HFFc6 (cell line): Measurements from ENCODE around the gene GPX5. TPM values are rescaled to one million over a fixed set of nuclear protein-coding genes. Genes with fewer than 3 reads are reported as not detected.

ENCODE experiments used
- DNase-seq: peaks from one replicate; pipeline ENCODE4 v3.0.0-alpha.2; 2018
- H3K27ac Mint-ChIP-seq: 2 replicates; pipeline ENCODE4 v1.8.0; 2020; ENCODE audit warnings: mild to moderate bottlenecking, mixed read lengths
- H3K27me3 Mint-ChIP-seq: 2 replicates; pipeline ENCODE4 v1.8.0; 2021; ENCODE audit warnings: mild to moderate bottlenecking, moderate library complexity, mixed read lengths; ENCODE audit not compliant: insufficient read depth
- H3K36me3 Mint-ChIP-seq: 2 replicates; pipeline ENCODE4 v1.8.0; 2021; ENCODE audit warnings: low read depth, mixed read lengths
- H3K4me1 Mint-ChIP-seq: 2 replicates; pipeline ENCODE4 v1.8.0; 2020; ENCODE audit warnings: low read depth, mixed read lengths
- H3K4me3 Mint-ChIP-seq: 2 replicates; pipeline ENCODE4 v1.8.0; 2020; ENCODE audit warnings: mild to moderate bottlenecking, moderate library complexity, mixed read lengths
- H3K9me3 Mint-ChIP-seq: 2 replicates; pipeline ENCODE4 v1.8.0; 2020; ENCODE audit warnings: mild to moderate bottlenecking, mixed read lengths
- total RNA-seq, 6 experiments: library from RNA; stranded (reverse); fragmentation: NEBNext Ultra II Directional; extraction: Animal tissue kit (Norgen Biotek cat#: 25700); gene quantifications; 2 replicates in 1 of 6; 3 replicates in 5 of 6; pipeline ENCODE4 v1.2.3, GENCODE V29; 2021
- TF ChIP-seq, protein P1 (sequence below): fragments of 200-600 bp; sonication (generic); IDR thresholded peaks from 2 replicates; pipeline ENCODE4 v1.5.0; 2021; ENCODE audit warnings: antibody characterized with exemption, mild to moderate bottlenecking

GPX5 gene
- total RNA-seq, 6 experiments from 2014 or later = not detected

DNA sequence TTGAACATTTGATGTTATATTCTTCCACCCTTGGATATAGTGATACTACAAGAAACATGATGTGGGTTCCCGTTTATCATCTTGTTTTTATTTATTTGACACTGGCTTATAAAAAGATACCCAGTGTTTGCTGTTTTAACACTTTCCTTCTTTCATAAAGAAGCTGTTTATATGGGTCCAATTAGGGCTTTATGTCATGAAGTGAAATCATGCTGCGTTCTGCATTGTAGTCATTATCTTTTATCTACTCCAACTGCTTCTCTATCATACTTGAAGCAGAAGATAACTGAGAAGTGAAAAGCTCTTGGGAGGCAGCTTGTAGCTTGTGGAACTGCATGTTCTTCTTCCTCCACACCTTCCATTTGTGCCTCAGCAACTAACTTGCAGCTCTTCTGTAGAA lies 57.8 kb downstream of the GPX5 start:
- H3K4me3 Mint-ChIP-seq = no peak overlapping the region

More for the DNA sequence above, 57.8 kb downstream of the GPX5 start:
- Mint-ChIP-seq H3K27me3 (peaks cover 3% of the 10 kb centered on the region; the same call in 1 of the 2 replicates), H3K9me3 (no peaks in the 10 kb centered on the region), H3K36me3 (no peaks in the 10 kb centered on the region), H3K27ac (no peak overlapping the region), H3K4me1 (peaks cover 32% of the 10 kb centered on the region)
- TF ChIP-seq, protein P1, sequence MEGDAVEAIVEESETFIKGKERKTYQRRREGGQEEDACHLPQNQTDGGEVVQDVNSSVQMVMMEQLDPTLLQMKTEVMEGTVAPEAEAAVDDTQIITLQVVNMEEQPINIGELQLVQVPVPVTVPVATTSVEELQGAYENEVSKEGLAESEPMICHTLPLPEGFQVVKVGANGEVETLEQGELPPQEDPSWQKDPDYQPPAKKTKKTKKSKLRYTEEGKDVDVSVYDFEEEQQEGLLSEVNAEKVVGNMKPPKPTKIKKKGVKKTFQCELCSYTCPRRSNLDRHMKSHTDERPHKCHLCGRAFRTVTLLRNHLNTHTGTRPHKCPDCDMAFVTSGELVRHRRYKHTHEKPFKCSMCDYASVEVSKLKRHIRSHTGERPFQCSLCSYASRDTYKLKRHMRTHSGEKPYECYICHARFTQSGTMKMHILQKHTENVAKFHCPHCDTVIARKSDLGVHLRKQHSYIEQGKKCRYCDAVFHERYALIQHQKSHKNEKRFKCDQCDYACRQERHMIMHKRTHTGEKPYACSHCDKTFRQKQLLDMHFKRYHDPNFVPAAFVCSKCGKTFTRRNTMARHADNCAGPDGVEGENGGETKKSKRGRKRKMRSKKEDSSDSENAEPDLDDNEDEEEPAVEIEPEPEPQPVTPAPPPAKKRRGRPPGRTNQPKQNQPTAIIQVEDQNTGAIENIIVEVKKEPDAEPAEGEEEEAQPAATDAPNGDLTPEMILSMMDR = no peak
- no peak for DNase-seq

Other genes with a start within 250 kb of the GPX5 start
- 1 to 10 TPM; 2.6 to 4.5 (median 4.1) TPM for gene PGBD1, start 244.3 kb upstream of the GPX5 start, total RNA-seq
- gene ZSCAN31, start 189.7 kb upstream of the GPX5 start, total RNA-seq = 1 to 10 TPM in 2 of 6 experiments, under 1 TPM in 4; 0.64 to 2.0 (median 0.95) TPM
- 1 to 10 TPM; 2.8 to 4.2 (median 3.6) TPM for gene ZKSCAN3, start 175.9 kb upstream of the GPX5 start, total RNA-seq
- gene ZSCAN12, start 126.1 kb upstream of the GPX5 start, total RNA-seq = 1 to 10 TPM; 2.4 to 3.1 (median 2.8) TPM
- 1 to 10 TPM in 4 of 6 experiments, under 1 TPM in 2; 0.48 to 1.5 (median 1.0) TPM for gene ZSCAN23, start 82.4 kb upstream of the GPX5 start, total RNA-seq
- not detected for gene GPX6, start 10.1 kb upstream of the GPX5 start, total RNA-seq